ENCODE data around the gene ACTMAP. TPM values are rescaled to one million over a fixed set of nuclear protein-coding genes. Genes with fewer than 3 reads are reported as not detected.

Gene ACTMAP
- total and polyA plus RNA-seq, 4 donors = 0.93 to 7.7 (median 3.0) TPM

DNA sequence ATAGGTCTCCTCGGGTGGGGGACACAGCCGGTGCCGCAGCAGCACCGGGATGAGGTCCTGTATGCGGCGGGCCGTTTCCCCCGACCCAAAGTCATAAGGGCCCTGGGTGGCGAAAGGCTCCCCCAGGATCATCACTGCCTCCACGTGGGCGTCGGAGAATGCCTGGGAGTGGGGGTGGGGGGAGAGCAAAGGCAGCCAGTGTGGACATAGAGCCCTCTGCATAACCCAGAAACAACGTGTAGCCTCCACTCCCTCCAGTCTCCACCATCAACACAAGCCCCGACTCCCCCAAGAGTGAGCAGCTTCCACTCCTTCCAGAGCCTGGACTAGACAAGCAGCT, 58.1 kb downstream of the ACTMAP start:
- Histone ChIP-seq H3K36me3 (ENCODE audit: control insufficient read depth in 4 of 4, insufficient read depth in 3 of 4, low read depth in 1 of 4, low read length in 3 of 4) (peaks cover 2 to 19% (median 4%) of the 10 kb centered on the region in 4 donors), H3K9ac (ENCODE audit: low read depth in 1 of 2, low read length in 2 of 2) (no peak overlapping the region), H3K4me1 (ENCODE audit: control insufficient read depth in 4 of 4, insufficient read depth in 4 of 4, low read length in 3 of 4) (peaks cover 0 to 15% (median 5%) of the 10 kb centered on the region in 4 donors), H3K4me3 (ENCODE audit: low read depth in 1 of 3, low read length in 3 of 3) (no peak overlapping the region), H3K27me3 (ENCODE audit: control insufficient read depth in 4 of 4, insufficient read depth in 4 of 4, low read length in 3 of 4) (no peaks in the 10 kb centered on the region), H3K9me3 (ENCODE audit: control insufficient read depth in 4 of 4, low read length in 3 of 4) (no peaks in the 10 kb centered on the region), H3K27ac (ENCODE audit: low read depth in 1 of 2, low read length in 2 of 2) (no peak overlapping the region)
- TF ChIP-seq NR2F2 (IDR thresholded peaks at IDR 0.05) (no peak), FOXA2 (IDR thresholded peaks at IDR 0.05) (no peak), HNF4G (IDR thresholded peaks at IDR 0.05) (no peak), TAF1 (conservative IDR thresholded peaks at IDR 0.05) (no peak), RAD21 (IDR thresholded peaks at IDR 0.05) (no peak), EGR1 (IDR thresholded peaks at IDR 0.05; ENCODE audit: low read depth in 2 of 2) (no peak), FOXA1 (IDR thresholded peaks at IDR 0.05) (no peak)
- TF ChIP-seq, protein P1, sequence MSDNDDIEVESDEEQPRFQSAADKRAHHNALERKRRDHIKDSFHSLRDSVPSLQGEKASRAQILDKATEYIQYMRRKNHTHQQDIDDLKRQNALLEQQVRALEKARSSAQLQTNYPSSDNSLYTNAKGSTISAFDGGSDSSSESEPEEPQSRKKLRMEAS (IDR thresholded peaks at IDR 0.05) = no peak
- TF ChIP-seq, protein P2, sequence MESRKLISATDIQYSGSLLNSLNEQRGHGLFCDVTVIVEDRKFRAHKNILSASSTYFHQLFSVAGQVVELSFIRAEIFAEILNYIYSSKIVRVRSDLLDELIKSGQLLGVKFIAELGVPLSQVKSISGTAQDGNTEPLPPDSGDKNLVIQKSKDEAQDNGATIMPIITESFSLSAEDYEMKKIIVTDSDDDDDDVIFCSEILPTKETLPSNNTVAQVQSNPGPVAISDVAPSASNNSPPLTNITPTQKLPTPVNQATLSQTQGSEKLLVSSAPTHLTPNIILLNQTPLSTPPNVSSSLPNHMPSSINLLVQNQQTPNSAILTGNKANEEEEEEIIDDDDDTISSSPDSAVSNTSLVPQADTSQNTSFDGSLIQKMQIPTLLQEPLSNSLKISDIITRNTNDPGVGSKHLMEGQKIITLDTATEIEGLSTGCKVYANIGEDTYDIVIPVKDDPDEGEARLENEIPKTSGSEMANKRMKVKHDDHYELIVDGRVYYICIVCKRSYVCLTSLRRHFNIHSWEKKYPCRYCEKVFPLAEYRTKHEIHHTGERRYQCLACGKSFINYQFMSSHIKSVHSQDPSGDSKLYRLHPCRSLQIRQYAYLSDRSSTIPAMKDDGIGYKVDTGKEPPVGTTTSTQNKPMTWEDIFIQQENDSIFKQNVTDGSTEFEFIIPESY (IDR thresholded peaks at IDR 0.05) = no peak
- TF ChIP-seq, protein P3, sequence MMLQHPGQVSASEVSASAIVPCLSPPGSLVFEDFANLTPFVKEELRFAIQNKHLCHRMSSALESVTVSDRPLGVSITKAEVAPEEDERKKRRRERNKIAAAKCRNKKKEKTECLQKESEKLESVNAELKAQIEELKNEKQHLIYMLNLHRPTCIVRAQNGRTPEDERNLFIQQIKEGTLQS (IDR thresholded peaks at IDR 0.05) = no peak
- 92% methylated on average over 14 of the region's 14 CpGs for WGBS
- DNase-seq (ENCODE audit: low spot score) = no peak

DNA sequence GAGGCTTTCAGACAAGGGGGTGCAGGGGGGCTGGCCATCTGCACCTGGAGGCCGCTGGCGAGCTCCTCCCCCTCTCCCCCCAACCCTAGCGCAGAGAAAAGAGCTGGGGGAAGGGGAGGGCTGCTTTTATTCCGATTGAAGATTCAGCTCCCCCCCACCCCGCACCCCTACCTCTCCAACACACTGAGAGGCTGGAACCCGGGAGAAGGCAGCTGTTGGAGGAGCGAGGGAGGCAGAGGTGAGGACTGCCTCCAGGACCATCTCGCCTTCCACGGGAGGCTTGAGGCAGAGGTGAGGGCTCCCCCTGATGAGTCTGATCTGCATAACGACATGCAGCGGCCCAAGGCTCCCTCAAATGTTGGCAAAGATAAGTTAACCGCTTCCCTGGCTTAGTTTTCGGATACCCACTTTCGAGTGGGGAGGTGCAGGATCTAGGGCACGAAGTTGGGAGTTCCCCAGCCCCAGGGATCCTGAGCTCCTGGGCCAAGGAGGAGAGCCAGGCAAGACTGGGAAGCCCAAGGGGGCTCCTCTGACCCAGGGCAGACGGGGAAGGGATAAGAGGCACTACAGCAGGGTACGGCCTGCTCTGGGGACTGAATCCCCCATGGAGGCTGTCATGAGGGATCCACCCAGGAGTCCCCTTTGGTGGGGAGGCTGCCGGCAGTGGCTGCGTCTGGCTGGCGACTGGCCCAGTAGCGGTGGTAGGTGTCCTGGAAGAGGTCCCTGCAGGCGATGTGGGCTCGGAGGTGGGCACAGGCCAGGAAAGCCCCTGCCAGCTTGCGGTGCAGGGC, 58.7 kb downstream of the ACTMAP start:
- Histone ChIP-seq H3K9ac (ENCODE audit: low read depth in 1 of 2, low read length in 2 of 2) (no peak overlapping the region), H3K27ac (ENCODE audit: low read depth in 1 of 2, low read length in 2 of 2) (peak overlapping the region in 1 of 2 donors; percentile 67), H3K9me3 (ENCODE audit: control insufficient read depth in 4 of 4, low read length in 3 of 4) (no peaks in the 10 kb centered on the region), H3K36me3 (ENCODE audit: control insufficient read depth in 4 of 4, insufficient read depth in 3 of 4, low read depth in 1 of 4, low read length in 3 of 4) (peaks cover 2 to 19% (median 4%) of the 10 kb centered on the region in 4 donors), H3K4me1 (ENCODE audit: control insufficient read depth in 4 of 4, insufficient read depth in 4 of 4, low read length in 3 of 4) (peaks cover 0 to 15% (median 5%) of the 10 kb centered on the region in 4 donors), H3K27me3 (ENCODE audit: control insufficient read depth in 4 of 4, insufficient read depth in 4 of 4, low read length in 3 of 4) (no peaks in the 10 kb centered on the region), H3K4me3 (ENCODE audit: low read depth in 1 of 3, low read length in 3 of 3) (no peak overlapping the region)
- 88% methylated on average over 24 of the region's 24 CpGs for WGBS
- TF ChIP-seq, protein P1 (IDR thresholded peaks at IDR 0.05) = no peak
- TF ChIP-seq NR2F2 (IDR thresholded peaks at IDR 0.05) (no peak), RAD21 (IDR thresholded peaks at IDR 0.05) (no peak), FOXA2 (IDR thresholded peaks at IDR 0.05) (no peak), FOXA1 (IDR thresholded peaks at IDR 0.05) (no peak), RXRA (IDR thresholded peaks at IDR 0.05) (no peak), EGR1 (IDR thresholded peaks at IDR 0.05; ENCODE audit: low read depth in 2 of 2) (no peak), JUND (IDR thresholded peaks at IDR 0.05) (no peak), YY1 (IDR thresholded peaks at IDR 0.05) (no peak), HNF4A (conservative IDR thresholded peaks at IDR 0.05) (no peak), SP1 (IDR thresholded peaks at IDR 0.05) (no peak), TAF1 (conservative IDR thresholded peaks at IDR 0.05) (no peak), HNF4G (IDR thresholded peaks at IDR 0.05) (no peak), GABPA (IDR thresholded peaks at IDR 0.05 in 1 of 2, conservative IDR thresholded peaks at IDR 0.05 in 1 of 2) (no peak)
- TF ChIP-seq, protein P4, sequence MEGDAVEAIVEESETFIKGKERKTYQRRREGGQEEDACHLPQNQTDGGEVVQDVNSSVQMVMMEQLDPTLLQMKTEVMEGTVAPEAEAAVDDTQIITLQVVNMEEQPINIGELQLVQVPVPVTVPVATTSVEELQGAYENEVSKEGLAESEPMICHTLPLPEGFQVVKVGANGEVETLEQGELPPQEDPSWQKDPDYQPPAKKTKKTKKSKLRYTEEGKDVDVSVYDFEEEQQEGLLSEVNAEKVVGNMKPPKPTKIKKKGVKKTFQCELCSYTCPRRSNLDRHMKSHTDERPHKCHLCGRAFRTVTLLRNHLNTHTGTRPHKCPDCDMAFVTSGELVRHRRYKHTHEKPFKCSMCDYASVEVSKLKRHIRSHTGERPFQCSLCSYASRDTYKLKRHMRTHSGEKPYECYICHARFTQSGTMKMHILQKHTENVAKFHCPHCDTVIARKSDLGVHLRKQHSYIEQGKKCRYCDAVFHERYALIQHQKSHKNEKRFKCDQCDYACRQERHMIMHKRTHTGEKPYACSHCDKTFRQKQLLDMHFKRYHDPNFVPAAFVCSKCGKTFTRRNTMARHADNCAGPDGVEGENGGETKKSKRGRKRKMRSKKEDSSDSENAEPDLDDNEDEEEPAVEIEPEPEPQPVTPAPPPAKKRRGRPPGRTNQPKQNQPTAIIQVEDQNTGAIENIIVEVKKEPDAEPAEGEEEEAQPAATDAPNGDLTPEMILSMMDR (IDR thresholded peaks at IDR 0.05; ENCODE audit: low read depth, low read length, missing input control) = no peak
- TF ChIP-seq, protein P5, sequence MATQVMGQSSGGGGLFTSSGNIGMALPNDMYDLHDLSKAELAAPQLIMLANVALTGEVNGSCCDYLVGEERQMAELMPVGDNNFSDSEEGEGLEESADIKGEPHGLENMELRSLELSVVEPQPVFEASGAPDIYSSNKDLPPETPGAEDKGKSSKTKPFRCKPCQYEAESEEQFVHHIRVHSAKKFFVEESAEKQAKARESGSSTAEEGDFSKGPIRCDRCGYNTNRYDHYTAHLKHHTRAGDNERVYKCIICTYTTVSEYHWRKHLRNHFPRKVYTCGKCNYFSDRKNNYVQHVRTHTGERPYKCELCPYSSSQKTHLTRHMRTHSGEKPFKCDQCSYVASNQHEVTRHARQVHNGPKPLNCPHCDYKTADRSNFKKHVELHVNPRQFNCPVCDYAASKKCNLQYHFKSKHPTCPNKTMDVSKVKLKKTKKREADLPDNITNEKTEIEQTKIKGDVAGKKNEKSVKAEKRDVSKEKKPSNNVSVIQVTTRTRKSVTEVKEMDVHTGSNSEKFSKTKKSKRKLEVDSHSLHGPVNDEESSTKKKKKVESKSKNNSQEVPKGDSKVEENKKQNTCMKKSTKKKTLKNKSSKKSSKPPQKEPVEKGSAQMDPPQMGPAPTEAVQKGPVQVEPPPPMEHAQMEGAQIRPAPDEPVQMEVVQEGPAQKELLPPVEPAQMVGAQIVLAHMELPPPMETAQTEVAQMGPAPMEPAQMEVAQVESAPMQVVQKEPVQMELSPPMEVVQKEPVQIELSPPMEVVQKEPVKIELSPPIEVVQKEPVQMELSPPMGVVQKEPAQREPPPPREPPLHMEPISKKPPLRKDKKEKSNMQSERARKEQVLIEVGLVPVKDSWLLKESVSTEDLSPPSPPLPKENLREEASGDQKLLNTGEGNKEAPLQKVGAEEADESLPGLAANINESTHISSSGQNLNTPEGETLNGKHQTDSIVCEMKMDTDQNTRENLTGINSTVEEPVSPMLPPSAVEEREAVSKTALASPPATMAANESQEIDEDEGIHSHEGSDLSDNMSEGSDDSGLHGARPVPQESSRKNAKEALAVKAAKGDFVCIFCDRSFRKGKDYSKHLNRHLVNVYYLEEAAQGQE (IDR thresholded peaks at IDR 0.05) = no peak
- TF ChIP-seq, protein P2 (IDR thresholded peaks at IDR 0.05) = no peak
- TF ChIP-seq, protein P3 (IDR thresholded peaks at IDR 0.05) = no peak
- no peak for DNase-seq (ENCODE audit: low spot score)

Data from liver (tissue), 9 donors.